Choroid plexus epithelial cell (primary cell): ENCODE measurements around the gene GALNT9.
"Not testable (repeated sequence)": the region's sequence is repeated elsewhere in the genome, so short reads cannot be mapped to it uniquely, and the experiment has no call there.

Experiments used
- DNase-seq: peaks from one replicate; pipeline ENCODE4 v3.0.0-alpha.2; 2010; ENCODE audit warnings: low read depth
- H3K4me3 ChIP-seq: 2 replicates; pipeline ENCODE4 v1.5.1; 2011; ENCODE audit warnings: low read depth, mild to moderate bottlenecking, control low read depth, low read length, moderate library complexity
- TF ChIP-seq, protein P1 (sequence below): conservative IDR thresholded peaks from 2 replicates; pipeline ENCODE4 v1.5.1; 2011; ENCODE audit warnings: low read depth, mild to moderate bottlenecking, control low read depth, inconsistent platforms, low read length, moderate library complexity

GALNT9 gene

DNA sequence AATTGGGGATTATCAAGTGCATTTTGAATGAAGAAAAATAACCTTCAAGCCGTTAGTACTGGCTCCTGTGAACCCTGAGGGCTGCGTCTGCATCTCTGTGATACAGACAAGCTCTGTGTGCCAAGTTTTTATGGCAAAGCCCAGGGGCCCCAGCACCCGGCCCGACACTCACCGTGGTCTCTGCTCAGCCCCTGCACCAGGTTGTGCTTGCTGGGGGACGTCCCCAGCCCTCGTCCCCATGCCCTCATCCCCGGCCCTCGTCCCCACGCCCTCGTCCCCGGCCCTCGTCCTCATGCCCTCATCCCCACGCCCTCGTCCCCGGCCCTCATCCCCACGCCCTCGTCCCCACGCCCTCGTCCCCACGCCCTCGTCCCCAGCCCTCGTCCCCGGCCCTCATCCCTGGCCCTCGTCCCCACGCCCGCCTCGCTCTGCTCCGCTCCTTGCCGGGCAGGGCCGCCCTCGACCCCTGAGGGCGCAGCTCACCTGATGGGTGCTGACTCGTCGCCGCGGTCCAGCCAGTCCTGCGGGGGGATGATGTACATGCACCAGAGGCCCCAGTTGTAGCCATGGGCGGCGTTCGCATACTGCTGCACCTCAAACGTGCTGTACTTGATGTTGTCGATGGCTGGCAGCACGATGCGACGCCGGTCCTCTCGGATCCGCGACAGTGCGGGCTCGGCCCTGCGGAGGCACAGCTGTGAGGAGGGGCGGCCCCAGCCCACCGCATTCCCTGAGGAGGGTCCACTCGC lies 72.0 kb downstream of the GALNT9 start:
- TF ChIP-seq, protein P1, sequence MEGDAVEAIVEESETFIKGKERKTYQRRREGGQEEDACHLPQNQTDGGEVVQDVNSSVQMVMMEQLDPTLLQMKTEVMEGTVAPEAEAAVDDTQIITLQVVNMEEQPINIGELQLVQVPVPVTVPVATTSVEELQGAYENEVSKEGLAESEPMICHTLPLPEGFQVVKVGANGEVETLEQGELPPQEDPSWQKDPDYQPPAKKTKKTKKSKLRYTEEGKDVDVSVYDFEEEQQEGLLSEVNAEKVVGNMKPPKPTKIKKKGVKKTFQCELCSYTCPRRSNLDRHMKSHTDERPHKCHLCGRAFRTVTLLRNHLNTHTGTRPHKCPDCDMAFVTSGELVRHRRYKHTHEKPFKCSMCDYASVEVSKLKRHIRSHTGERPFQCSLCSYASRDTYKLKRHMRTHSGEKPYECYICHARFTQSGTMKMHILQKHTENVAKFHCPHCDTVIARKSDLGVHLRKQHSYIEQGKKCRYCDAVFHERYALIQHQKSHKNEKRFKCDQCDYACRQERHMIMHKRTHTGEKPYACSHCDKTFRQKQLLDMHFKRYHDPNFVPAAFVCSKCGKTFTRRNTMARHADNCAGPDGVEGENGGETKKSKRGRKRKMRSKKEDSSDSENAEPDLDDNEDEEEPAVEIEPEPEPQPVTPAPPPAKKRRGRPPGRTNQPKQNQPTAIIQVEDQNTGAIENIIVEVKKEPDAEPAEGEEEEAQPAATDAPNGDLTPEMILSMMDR = no peak
- DNase-seq = no peak
- H3K4me3 ChIP-seq = no peak overlapping the region

DNA sequence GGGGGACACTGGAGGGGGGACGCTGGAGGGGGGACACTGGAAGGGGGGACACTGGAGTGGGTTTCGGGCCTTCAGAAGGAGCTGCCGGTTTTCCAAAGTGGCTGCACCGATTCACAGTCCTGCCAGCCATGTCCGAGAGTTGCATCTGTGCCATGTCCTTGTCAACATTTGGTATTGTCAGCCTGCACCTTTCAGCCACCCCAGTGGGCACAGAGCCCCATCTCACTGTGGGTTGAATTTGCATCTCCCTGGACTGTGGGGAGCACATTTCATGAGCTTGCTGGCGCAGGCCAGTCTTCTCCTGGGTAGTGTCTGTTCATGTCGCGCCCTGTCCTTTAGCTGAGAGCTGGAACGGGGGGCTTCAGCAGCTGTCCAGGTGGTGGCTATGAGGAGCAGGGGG lies 72.7 kb downstream of the GALNT9 start:
- no peak for DNase-seq
- TF ChIP-seq, protein P1 = no peak
- no peak overlapping the region for H3K4me3 ChIP-seq

DNA sequence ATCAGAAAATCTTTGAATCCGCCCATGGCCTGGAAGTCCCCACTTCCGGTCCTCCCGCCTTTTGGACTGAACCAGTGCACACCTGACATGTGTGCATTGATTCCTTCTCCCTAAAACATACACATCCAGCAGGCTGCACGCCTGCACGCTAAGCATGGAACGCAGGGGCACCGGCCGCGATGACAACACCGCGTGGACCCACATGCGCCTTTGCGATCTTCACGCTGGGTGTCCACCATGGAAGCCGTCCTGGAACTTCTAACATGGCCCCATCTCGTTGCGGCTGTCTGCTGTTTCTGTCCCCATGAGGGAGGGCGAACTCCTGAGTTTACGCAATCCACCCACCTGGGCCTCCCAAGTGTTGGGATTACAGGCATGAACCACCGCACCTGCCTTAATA lies 73.7 kb downstream of the GALNT9 start:
- no peak for DNase-seq
- TF ChIP-seq, protein P1 = no peak
- H3K4me3 ChIP-seq = no peak overlapping the region

DNA sequence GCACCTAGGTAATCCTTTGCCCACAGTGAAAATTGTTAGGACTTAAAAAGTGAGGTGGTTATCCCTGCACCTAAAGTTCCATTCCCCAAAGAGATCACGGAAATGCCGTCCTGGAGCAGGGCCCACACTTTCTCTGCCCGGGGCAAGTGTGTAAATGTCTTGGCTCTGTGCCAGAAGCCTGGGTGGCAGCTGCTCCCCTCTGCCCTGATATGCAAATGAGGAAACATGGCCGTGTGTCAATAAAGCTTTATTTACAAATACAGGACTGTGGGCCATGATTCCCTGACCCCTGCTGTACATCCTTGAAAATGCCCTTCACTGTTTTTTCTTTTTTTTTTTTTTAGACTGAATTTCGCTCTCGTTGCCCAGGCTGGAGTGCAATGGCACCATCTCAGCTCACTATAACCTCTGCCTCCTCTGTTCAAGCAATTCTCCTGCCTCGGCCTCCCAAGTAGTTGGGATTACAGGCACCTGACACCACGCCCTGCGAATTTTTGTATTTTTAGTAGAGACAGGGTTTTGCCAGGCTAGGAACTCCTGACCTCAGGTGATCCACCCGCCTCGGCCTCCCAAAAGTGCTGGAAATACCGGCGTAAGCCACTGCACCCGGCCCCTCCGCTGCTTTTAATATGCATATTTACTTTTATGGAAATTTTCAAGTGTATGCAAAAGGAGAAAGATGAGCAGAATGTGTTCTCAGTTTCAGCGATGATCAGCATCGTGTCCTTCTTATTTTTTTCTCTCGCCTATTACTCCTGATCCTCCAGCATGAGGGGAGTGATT lies 75.5 kb downstream of the GALNT9 start:
- DNase-seq = no peak
- TF ChIP-seq, protein P1 = no peak
- no peak overlapping the region for H3K4me3 ChIP-seq

DNA sequence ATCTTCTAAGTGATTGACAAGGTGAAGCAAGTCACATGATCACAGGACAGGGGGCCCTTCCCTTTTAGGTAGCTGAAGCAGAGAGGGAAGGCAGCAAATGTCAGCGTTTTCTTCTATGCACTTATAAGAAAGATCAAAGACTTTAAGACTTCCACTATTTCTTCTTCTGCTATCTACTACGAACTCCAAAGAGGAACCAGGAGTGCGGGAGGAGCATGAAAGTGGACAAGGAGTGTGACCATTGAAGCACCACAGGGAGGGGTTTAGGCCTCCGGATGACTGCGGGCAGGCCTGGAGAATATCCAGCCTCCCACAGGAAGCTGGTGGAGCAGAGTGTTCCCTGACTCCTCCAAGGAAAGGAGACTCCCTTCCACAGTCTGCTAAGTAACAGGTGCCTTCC lies 76.4 kb downstream of the GALNT9 start:
- H3K4me3 ChIP-seq, DNase-seq: not testable (repeated sequence)

DNA sequence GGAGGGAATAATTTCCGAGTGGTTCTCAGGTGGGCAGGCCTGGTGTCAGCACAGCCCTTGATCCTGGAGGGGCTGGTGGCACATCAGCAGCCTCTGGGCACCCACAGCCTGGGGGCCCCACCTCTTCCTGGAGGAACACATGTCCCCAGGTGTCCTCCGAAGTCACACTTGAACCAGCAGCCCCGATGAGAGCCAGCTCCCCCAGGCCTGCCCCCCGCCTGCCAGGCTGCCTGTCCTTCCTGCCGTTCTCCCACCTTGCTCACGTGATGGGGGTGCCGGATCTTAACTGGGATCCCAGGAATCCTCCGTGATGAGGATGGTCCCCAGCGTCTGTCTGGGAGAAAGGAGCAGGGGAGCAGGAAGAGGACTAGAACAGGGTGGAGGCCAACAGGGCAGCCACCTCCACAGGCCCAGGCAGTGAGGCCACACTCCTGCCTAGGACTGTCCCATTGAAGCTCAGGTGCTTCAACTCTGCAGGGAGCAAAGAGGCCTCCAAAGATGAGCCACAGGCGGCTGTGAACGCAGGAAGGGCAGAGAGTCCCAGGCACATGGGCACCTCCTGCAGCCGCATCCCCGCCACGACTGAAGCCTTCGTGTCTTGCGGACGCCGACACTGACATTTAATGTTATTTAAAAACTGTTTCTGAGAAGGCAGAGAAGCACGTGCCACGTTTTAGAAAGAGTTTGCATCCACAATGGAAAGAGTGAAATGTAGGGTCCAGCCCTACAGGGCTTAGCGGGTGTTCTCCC lies 77.5 kb downstream of the GALNT9 start:
- TF ChIP-seq, protein P1 = no peak
- no peak for DNase-seq
- no peak overlapping the region for H3K4me3 ChIP-seq

DNA sequence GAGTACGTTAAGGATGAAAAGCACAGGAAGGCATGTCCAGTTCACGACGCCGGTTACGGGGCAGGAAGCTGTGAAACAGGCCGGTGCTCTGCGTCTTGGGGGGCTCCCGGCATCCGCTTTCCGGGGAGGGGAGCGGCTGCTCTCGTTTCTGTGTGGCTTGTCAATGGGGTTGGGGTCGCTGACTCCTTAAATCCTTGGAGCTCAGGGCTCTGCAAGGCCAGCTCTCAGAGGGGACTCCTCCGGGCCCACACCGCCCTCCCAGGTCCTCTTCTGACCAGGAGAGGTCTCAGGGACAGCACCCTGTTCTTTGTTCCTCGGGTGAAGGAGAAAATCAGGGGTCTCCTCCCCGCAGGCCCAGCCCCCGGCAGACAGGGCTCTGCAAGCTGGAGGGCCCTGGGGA lies 78.1 kb downstream of the GALNT9 start:
- TF ChIP-seq, protein P1 = no peak
- DNase-seq = no peak
- no peak overlapping the region for H3K4me3 ChIP-seq
